ENCODE results near the gene RPL12.

DNA sequence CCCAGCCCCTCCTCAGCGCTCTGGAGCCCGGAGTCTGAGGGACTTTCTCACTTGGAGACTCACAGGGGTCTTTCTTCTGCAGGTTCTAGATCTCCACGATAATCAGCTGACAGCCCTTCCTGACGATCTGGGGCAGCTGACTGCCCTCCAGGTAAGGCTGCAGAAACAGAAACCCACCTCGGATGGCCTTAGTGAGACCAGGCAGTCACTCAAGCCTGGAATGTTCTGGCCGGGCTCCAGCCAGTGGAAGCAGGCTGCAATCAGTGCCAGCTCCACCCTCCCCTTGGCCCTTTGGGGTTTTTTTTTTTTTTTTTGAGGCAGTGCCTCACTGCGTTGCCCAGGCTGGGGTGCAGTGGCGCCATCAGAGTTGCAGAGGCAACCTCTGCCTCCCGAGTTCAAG is 7.7 kb upstream of the RPL12 start:
- TF ChIP-seq EZH2 (IDR thresholded peaks at IDR 0.05) (no peak), POLR2AphosphoS5 (IDR thresholded peaks at IDR 0.05; ENCODE audit: borderline replicate concordance, low read depth, low read length) (no peak)

Measured in SK-N-MC (cell line).